Osteocyte (in vitro differentiated cells): ENCODE data around the gene ZSWIM5. TPM values are rescaled to one million over a fixed set of nuclear protein-coding genes. Genes with fewer than 3 reads are reported as not detected.

Source experiments
- DNase-seq: peaks from one replicate; pipeline ENCODE4 v3.0.0; 2021; ENCODE audit warnings: mixed read lengths; ENCODE audit not compliant: unreplicated experiment; ENCODE audit errors: extremely low spot score
- H3K27ac Mint-ChIP-seq: one replicate; pipeline ENCODE4 v1.8.0; 2021; ENCODE audit warnings: mild to moderate bottlenecking, mixed read lengths; ENCODE audit not compliant: unreplicated experiment
- H3K27me3 Mint-ChIP-seq: one replicate; pipeline ENCODE4 v1.8.0; 2021; ENCODE audit warnings: mixed read lengths; ENCODE audit not compliant: unreplicated experiment
- H3K36me3 Mint-ChIP-seq: one replicate; pipeline ENCODE4 v1.8.0; 2021; ENCODE audit warnings: mixed read lengths; ENCODE audit not compliant: unreplicated experiment
- H3K4me1 Mint-ChIP-seq: one replicate; pipeline ENCODE4 v1.8.0; 2021; ENCODE audit warnings: mixed read lengths; ENCODE audit not compliant: unreplicated experiment
- H3K4me3 Mint-ChIP-seq: one replicate; pipeline ENCODE4 v1.8.0; 2021; ENCODE audit warnings: mild to moderate bottlenecking, moderate library complexity, mixed read lengths; ENCODE audit not compliant: unreplicated experiment
- H3K9me3 Mint-ChIP-seq: one replicate; pipeline ENCODE4 v1.8.0; 2021; ENCODE audit warnings: mixed read lengths; ENCODE audit not compliant: unreplicated experiment
- CTCF ChIP-seq: fragments of 200-600 bp; sonication (generic); IDR thresholded peaks from 2 replicates; pipeline ENCODE4 v1.5.0; 2021; ENCODE audit warnings: antibody characterized with exemption, mild to moderate bottlenecking, moderate library complexity
- total RNA-seq: library from RNA; stranded (reverse); gene quantifications from 2 replicates; pipeline ENCODE4 v1.2.1, GENCODE V29; 2021

Gene ZSWIM5
- total RNA-seq, 1 donor from 2014 or later = 0.73 TPM

GRCh38 chr1:45038240-45038639, 168.2 kb downstream of the ZSWIM5 start:
- H3K4me1 Mint-ChIP-seq = no peaks in the 10 kb centered on the region
- H3K27ac Mint-ChIP-seq = no peak overlapping the region
- H3K4me3 Mint-ChIP-seq = no peak overlapping the region
- no peaks in the 10 kb centered on the region for H3K36me3 Mint-ChIP-seq
- H3K27me3 Mint-ChIP-seq = peaks cover 9% of the 10 kb centered on the region
- DNase-seq = peak; percentile 0
- TF ChIP-seq CTCF = no peak
- no peaks in the 10 kb centered on the region for H3K9me3 Mint-ChIP-seq

GRCh38 chr1:45037456-45037855, 168.9 kb downstream of the ZSWIM5 start:
- Mint-ChIP-seq H3K27ac (no peak overlapping the region), H3K9me3 (no peaks in the 10 kb centered on the region), H3K4me3 (no peak overlapping the region), H3K27me3 (peaks cover 8% of the 10 kb centered on the region), H3K36me3 (no peaks in the 10 kb centered on the region), H3K4me1 (no peaks in the 10 kb centered on the region)
- no peak for TF ChIP-seq CTCF
- DNase-seq = no peak

GRCh38 chr1:45035631-45036301, 170.6 kb downstream of the ZSWIM5 start:
- H3K4me3 Mint-ChIP-seq = no peak overlapping the region
- no peak for TF ChIP-seq CTCF
- H3K4me1 Mint-ChIP-seq = no peaks in the 10 kb centered on the region
- H3K27me3 Mint-ChIP-seq = peaks cover 4% of the 10 kb centered on the region
- no peak overlapping the region for H3K27ac Mint-ChIP-seq
- H3K9me3 Mint-ChIP-seq = no peaks in the 10 kb centered on the region
- DNase-seq = peak; percentile 64
- no peaks in the 10 kb centered on the region for H3K36me3 Mint-ChIP-seq

- H3K27me3 Mint-ChIP-seq = peaks cover 19% of the 10 kb centered on the region
- no peaks in the 10 kb centered on the region for H3K9me3 Mint-ChIP-seq
- no peaks in the 10 kb centered on the region for H3K36me3 Mint-ChIP-seq
Observed at GRCh38 chr1:45033356-45033755, 173.0 kb downstream of the ZSWIM5 start.

GRCh38 chr1:45032837-45033236, 173.6 kb downstream of the ZSWIM5 start:
- H3K4me3 Mint-ChIP-seq = no peak overlapping the region
- H3K36me3 Mint-ChIP-seq = no peaks in the 10 kb centered on the region
- H3K27ac Mint-ChIP-seq = no peak overlapping the region
- H3K4me1 Mint-ChIP-seq = no peaks in the 10 kb centered on the region
- TF ChIP-seq CTCF = no peak
- no peak for DNase-seq
- H3K27me3 Mint-ChIP-seq = peaks cover 15% of the 10 kb centered on the region
- H3K9me3 Mint-ChIP-seq = no peaks in the 10 kb centered on the region

More at GRCh38 chr1:45033356-45033755, 173.0 kb downstream of the ZSWIM5 start:
- H3K4me3 Mint-ChIP-seq = no peak overlapping the region
- no peak for TF ChIP-seq CTCF
- no peaks in the 10 kb centered on the region for H3K4me1 Mint-ChIP-seq
- H3K27ac Mint-ChIP-seq = no peak overlapping the region
- peak; percentile 0 for DNase-seq
